Spinal cord (tissue), 10 donors: ENCODE measurements around the gene IGSF21. TPM values are rescaled to one million over a fixed set of nuclear protein-coding genes. Genes with fewer than 3 reads are reported as not detected.

Experiments
- DNase-seq, 6 donors: peaks; one replicate each; pipeline versions ENCODE4 v3.0.0 to v3.0.0-alpha.2; 2013 to 2015; ENCODE audit warnings: low spot score in 6 of 6, low read depth in 4 of 6
- H3K27ac ChIP-seq: one replicate; pipeline ENCODE4 v1.5.1; 2013; ENCODE audit warnings: low read depth, low read length, control low read depth
- H3K27me3 ChIP-seq: one replicate; pipeline ENCODE4 v1.6.1; 2013; ENCODE audit warnings: low read length; ENCODE audit not compliant: control insufficient read depth, insufficient read depth
- H3K36me3 ChIP-seq: one replicate; pipeline ENCODE4 v1.6.1; 2013; ENCODE audit warnings: low read length; ENCODE audit not compliant: control insufficient read depth, insufficient read depth
- H3K4me1 ChIP-seq: one replicate; pipeline ENCODE4 v1.6.1; 2013; ENCODE audit warnings: low read length; ENCODE audit not compliant: control insufficient read depth, insufficient read depth
- H3K4me3 ChIP-seq: one replicate; pipeline ENCODE4 v1.5.1; 2013; ENCODE audit warnings: low read depth, low read length, control low read depth
- H3K9me3 ChIP-seq: one replicate; pipeline ENCODE4 v1.6.1; 2013; ENCODE audit warnings: low read length; ENCODE audit not compliant: control insufficient read depth, insufficient read depth
- WGBS: methylation state at CpG from one replicate; pipeline ENCODE4 v1.1.5; 2013; ENCODE audit warnings: missing lambda C conversion rate; ENCODE audit not compliant: insufficient coverage; 5-methylcytosine and 5-hydroxymethylcytosine counted together
- polyA plus RNA-seq, 2 donors: library from polyadenylated mRNA; unstranded; fragments of 120-200 nt; gene quantifications; one replicate each; pipeline ENCODE4 v1.2.1, GENCODE V29; 2013; ENCODE audit not compliant: insufficient read length in 2 of 2
- total RNA-seq, 2 donors: library from RNA; depleted of rRNA in 1 of 2; stranded (reverse); fragments of 120-200 nt in 1 of 2; fragments of >200 nt in 1 of 2; gene quantifications; one replicate each; pipeline versions ENCODE4 v1.2.3 to v1.2.4, GENCODE V29; 2013 to 2014
- donor health status: healthy.

Gene IGSF21
- total and polyA plus RNA-seq, 4 donors, result 9.0 to 70.7 (median 40.7) TPM

GRCh38 chr1:18256282-18257235, 149.0 kb downstream of the IGSF21 start:
- H3K4me3 ChIP-seq, result no peak overlapping the region
- no peaks in the 10 kb centered on the region for H3K9me3 ChIP-seq
- peaks cover 16% of the 10 kb centered on the region for H3K4me1 ChIP-seq
- WGBS, result 30% methylated on average over 14 of the region's 18 CpGs
- DNase-seq, result peak; percentile 33 to 83 (median 58)
- no peak overlapping the region for H3K27ac ChIP-seq
- H3K36me3 ChIP-seq, result no peaks in the 10 kb centered on the region
- H3K27me3 ChIP-seq, result no peaks in the 10 kb centered on the region

GRCh38 chr1:18257778-18258177, 150.2 kb downstream of the IGSF21 start:
- Histone ChIP-seq H3K27ac (no peak overlapping the region), H3K9me3 (no peaks in the 10 kb centered on the region), H3K36me3 (no peaks in the 10 kb centered on the region), H3K4me3 (no peak overlapping the region), H3K4me1 (peaks cover 19% of the 10 kb centered on the region), H3K27me3 (no peaks in the 10 kb centered on the region)
- no peak for DNase-seq
- 38% methylated on average over 1 of the region's 3 CpGs for WGBS

- H3K4me1 ChIP-seq, result peaks cover 8% of the 10 kb centered on the region
- H3K9me3 ChIP-seq, result no peaks in the 10 kb centered on the region
- WGBS, result 72% methylated on average over 2 of the region's 4 CpGs
- H3K4me3 ChIP-seq, result no peak overlapping the region
- no peak for DNase-seq
- H3K27me3 ChIP-seq, result no peaks in the 10 kb centered on the region
- H3K27ac ChIP-seq, result no peak overlapping the region
- H3K36me3 ChIP-seq, result no peaks in the 10 kb centered on the region
Measured at GRCh38 chr1:18261891-18262290, 154.3 kb downstream of the IGSF21 start.

DNA sequence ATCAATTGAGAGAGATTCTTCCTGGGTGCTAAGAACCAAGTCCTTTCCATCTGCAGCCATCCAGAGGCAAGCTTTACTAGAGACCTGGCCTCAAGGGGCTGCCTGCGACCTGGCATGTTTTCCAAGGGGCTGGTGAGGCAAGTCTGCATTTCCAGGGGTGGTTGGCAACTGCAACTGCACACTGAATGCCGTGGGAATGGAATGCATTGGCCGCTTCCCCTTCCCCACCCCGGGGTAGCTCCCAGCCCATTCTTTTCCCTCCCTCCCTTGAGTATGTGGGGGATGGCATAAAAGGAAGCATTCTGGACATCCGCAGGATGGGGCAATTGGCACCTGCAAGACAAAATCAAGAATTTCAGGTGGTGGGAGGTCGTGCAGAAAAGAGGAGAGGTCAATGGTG, 155.1 kb downstream of the IGSF21 start:
- no peak overlapping the region for H3K27ac ChIP-seq
- 57% methylated on average over 2 of the region's 6 CpGs for WGBS
- no peaks in the 10 kb centered on the region for H3K36me3 ChIP-seq
- no peak for DNase-seq
- no peaks in the 10 kb centered on the region for H3K27me3 ChIP-seq
- H3K9me3 ChIP-seq, result no peaks in the 10 kb centered on the region
- peaks cover 8% of the 10 kb centered on the region for H3K4me1 ChIP-seq
- H3K4me3 ChIP-seq, result no peak overlapping the region

DNA sequence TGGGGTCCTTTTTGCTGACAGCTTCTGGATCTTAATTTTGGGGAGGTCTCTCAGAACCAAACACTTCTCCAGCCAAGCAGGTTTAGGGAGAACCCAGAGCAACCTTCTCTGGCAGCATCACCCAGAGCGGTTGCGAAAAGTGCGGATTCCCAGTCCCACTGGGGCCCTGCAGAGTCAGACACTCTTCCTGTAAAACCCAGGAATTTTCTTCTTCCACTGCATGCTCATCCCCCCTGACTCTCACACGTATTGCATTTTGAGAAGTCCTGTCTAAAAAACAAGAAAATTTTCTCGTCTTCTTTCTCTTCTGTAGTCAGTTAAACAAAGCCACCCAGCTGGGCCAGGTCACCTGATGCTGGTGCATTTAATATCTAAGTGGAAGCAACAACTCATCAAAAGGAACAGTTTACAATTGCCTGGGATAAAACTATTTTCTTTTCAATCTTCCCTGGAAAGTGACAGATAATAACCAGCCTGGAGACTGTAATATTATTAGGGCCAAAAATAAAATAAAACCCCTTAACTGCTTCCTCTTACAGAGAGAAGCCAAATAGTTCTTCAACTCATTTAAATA, 156.0 kb downstream of the IGSF21 start:
- Histone ChIP-seq H3K4me1 (peaks cover 8% of the 10 kb centered on the region), H3K27me3 (no peaks in the 10 kb centered on the region), H3K27ac (no peak overlapping the region), H3K36me3 (no peaks in the 10 kb centered on the region), H3K9me3 (no peaks in the 10 kb centered on the region), H3K4me3 (no peak overlapping the region)
- peak in 1 of 6 donors; percentile 60 for DNase-seq
- WGBS, result 68% methylated on average over 4 of the region's 5 CpGs

- DNase-seq, result peak in 1 of 6 donors; percentile 50
- Histone ChIP-seq H3K27me3 (no peaks in the 10 kb centered on the region), H3K4me3 (no peak overlapping the region), H3K9me3 (no peaks in the 10 kb centered on the region), H3K36me3 (no peaks in the 10 kb centered on the region), H3K27ac (no peak overlapping the region), H3K4me1 (peaks cover 8% of the 10 kb centered on the region)
- 17% methylated on average over 1 of the region's 6 CpGs for WGBS
Measured at GRCh38 chr1:18264450-18265039, 156.9 kb downstream of the IGSF21 start.

- no peak for DNase-seq
- Histone ChIP-seq H3K27ac (no peak overlapping the region), H3K4me3 (no peak overlapping the region), H3K4me1 (peaks cover 8% of the 10 kb centered on the region), H3K27me3 (no peaks in the 10 kb centered on the region), H3K36me3 (no peaks in the 10 kb centered on the region), H3K9me3 (no peaks in the 10 kb centered on the region)
- 80% methylated on average over 7 of the region's 9 CpGs for WGBS
Measured at GRCh38 chr1:18265641-18266040, 158.0 kb downstream of the IGSF21 start.

DNA sequence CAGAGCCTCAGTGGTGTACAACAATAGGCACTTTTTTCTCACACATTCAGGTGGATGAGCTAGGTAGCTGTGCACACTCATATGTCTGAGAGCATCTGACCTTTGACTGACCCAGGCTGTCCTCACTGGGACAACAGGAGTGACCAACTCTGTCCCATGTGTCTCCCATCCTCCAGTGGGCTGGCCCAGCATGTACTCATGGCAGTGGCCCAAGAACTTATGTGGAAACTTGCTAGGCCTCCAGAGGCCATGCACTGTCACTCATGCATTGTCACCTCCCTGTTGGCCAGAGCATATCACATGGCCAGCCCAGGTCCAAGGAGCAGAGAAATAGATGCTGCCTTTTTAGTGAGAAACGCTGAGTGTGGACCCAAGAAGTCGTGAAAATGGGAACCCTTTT, 158.8 kb downstream of the IGSF21 start:
- no peak overlapping the region for H3K27ac ChIP-seq
- 96% methylated on average over 2 of the region's 2 CpGs for WGBS
- DNase-seq, result no peak
- H3K9me3 ChIP-seq, result no peaks in the 10 kb centered on the region
- no peaks in the 10 kb centered on the region for H3K27me3 ChIP-seq
- no peaks in the 10 kb centered on the region for H3K36me3 ChIP-seq
- peaks cover 8% of the 10 kb centered on the region for H3K4me1 ChIP-seq
- no peak overlapping the region for H3K4me3 ChIP-seq

GRCh38 chr1:18271336-18271735, 163.7 kb downstream of the IGSF21 start:
- DNase-seq, result no peak
- Histone ChIP-seq H3K36me3 (no peaks in the 10 kb centered on the region), H3K4me3 (no peak overlapping the region), H3K9me3 (no peaks in the 10 kb centered on the region), H3K27me3 (no peaks in the 10 kb centered on the region), H3K27ac (no peak overlapping the region), H3K4me1 (no peaks in the 10 kb centered on the region)
- WGBS, result 87% methylated on average over 2 of the region's 2 CpGs
